Measurements from ENCODE around the gene JAG1. TPM values are rescaled to one million over a fixed set of nuclear protein-coding genes. Genes with fewer than 3 reads are reported as not detected.
"Not testable (repeated sequence)": the region's sequence is repeated elsewhere in the genome, so short reads cannot be mapped to it uniquely, and the experiment has no call there.

Gene JAG1
- polyA plus RNA-seq, 4 donors = 6.3 to 63.7 (median 15.7) TPM

GRCh38 chr20:10618611-10619245, 55.1 kb downstream of the JAG1 start:
- DNase-seq (no peak), FAIRE-seq (no peak)
- H3K4me1 ChIP-seq (ENCODE audit: control insufficient read depth in 3 of 3, insufficient read depth in 2 of 3, low read depth in 1 of 3, low read length in 2 of 3) = no peaks in the 10 kb centered on the region
- no peaks in the 10 kb centered on the region for H3K9me3 ChIP-seq (ENCODE audit: control insufficient read depth in 2 of 2, insufficient read depth in 1 of 2, low read depth in 1 of 2, low read length in 1 of 2)
- peaks cover 0 to 3% (median 0%) of the 10 kb centered on the region in 3 donors for H3K36me3 ChIP-seq (ENCODE audit: control insufficient read depth in 3 of 3, insufficient read depth in 2 of 3, low read depth in 1 of 3, low read length in 3 of 3)
- H3K27ac ChIP-seq (ENCODE audit: low read depth in 1 of 3, low read length in 2 of 3) = no peak overlapping the region
- 89 to 98% (median 95%) methylated on average over 6 of the region's 6 CpGs for WGBS, 3 donors
- no peaks in the 10 kb centered on the region for H3K27me3 ChIP-seq (ENCODE audit: control insufficient read depth in 3 of 3, insufficient read depth in 3 of 3, low read length in 3 of 3)
- H3K4me3 ChIP-seq (ENCODE audit: low read depth in 1 of 3, low read length in 3 of 3) = no peak overlapping the region

DNA sequence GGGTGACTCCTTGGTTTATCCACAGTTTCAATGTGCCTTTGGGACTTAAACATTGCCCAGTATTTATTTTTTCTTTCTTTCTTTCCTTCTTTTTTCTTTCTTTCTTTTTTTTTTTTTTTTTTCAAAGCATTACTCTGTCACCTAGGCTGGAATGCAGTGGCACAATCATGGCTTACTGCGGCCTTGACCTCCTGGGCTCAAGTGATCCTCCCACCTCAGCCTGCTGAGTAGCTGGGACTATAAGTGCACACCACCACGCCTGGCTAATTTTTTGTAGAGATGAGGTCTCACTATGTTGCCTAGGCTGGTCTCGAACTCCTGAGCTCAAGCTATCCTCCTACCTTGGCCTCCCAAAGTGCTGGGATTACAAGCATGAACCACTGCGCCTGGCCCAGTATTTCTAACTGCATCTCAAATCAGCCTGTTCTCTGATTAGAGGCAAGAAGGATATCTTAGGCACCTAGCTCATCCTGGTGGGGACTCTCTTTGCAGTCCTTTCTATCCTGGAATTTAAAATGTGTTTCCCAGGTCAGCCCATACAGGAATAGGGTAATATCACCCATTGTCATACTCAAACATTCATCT, 56.2 kb downstream of the JAG1 start:
- not testable (repeated sequence) for FAIRE-seq

GRCh38 chr20:10616212-10616611, 57.6 kb downstream of the JAG1 start:
- H3K9me3 ChIP-seq (ENCODE audit: control insufficient read depth in 2 of 2, insufficient read depth in 1 of 2, low read depth in 1 of 2, low read length in 1 of 2) = no peaks in the 10 kb centered on the region
- no peak overlapping the region for H3K4me3 ChIP-seq (ENCODE audit: low read depth in 1 of 3, low read length in 3 of 3)
- DNase-seq (no peak), FAIRE-seq (no peak)
- no peaks in the 10 kb centered on the region for H3K36me3 ChIP-seq (ENCODE audit: control insufficient read depth in 3 of 3, insufficient read depth in 2 of 3, low read depth in 1 of 3, low read length in 3 of 3)
- no peak overlapping the region for H3K27ac ChIP-seq (ENCODE audit: low read depth in 1 of 3, low read length in 2 of 3)
- 93 to 97% (median 95%) methylated on average over 3 of the region's 3 CpGs for WGBS, 3 donors
- H3K4me1 ChIP-seq (ENCODE audit: control insufficient read depth in 3 of 3, insufficient read depth in 2 of 3, low read depth in 1 of 3, low read length in 2 of 3) = no peaks in the 10 kb centered on the region
- no peaks in the 10 kb centered on the region for H3K27me3 ChIP-seq (ENCODE audit: control insufficient read depth in 3 of 3, insufficient read depth in 3 of 3, low read length in 3 of 3)

More for the DNA sequence above, 56.2 kb downstream of the JAG1 start:
- H3K36me3 ChIP-seq (ENCODE audit: control insufficient read depth in 3 of 3, insufficient read depth in 2 of 3, low read depth in 1 of 3, low read length in 3 of 3); H3K27me3 ChIP-seq (ENCODE audit: control insufficient read depth in 3 of 3, insufficient read depth in 3 of 3, low read length in 3 of 3); H3K4me1 ChIP-seq (ENCODE audit: control insufficient read depth in 3 of 3, insufficient read depth in 2 of 3, low read depth in 1 of 3, low read length in 2 of 3); H3K27ac ChIP-seq (ENCODE audit: low read depth in 1 of 3, low read length in 2 of 3); H3K4me3 ChIP-seq (ENCODE audit: low read depth in 1 of 3, low read length in 3 of 3); H3K9me3 ChIP-seq (ENCODE audit: control insufficient read depth in 2 of 2, insufficient read depth in 1 of 2, low read depth in 1 of 2, low read length in 1 of 2); DNase-seq: not testable (repeated sequence)
- 92 to 99% (median 98%) methylated on average over 4 of the region's 4 CpGs for WGBS, 3 donors

- Histone ChIP-seq H3K9me3 (ENCODE audit: control insufficient read depth in 2 of 2, insufficient read depth in 1 of 2, low read depth in 1 of 2, low read length in 1 of 2) (no peaks in the 10 kb centered on the region), H3K27me3 (ENCODE audit: control insufficient read depth in 3 of 3, insufficient read depth in 3 of 3, low read length in 3 of 3) (no peaks in the 10 kb centered on the region), H3K27ac (ENCODE audit: low read depth in 1 of 3, low read length in 2 of 3) (no peak overlapping the region), H3K4me1 (ENCODE audit: control insufficient read depth in 3 of 3, insufficient read depth in 2 of 3, low read depth in 1 of 3, low read length in 2 of 3) (no peaks in the 10 kb centered on the region), H3K36me3 (ENCODE audit: control insufficient read depth in 3 of 3, insufficient read depth in 2 of 3, low read depth in 1 of 3, low read length in 3 of 3) (peaks cover 0 to 4% (median 0%) of the 10 kb centered on the region in 3 donors), H3K4me3 (ENCODE audit: low read depth in 1 of 3, low read length in 3 of 3) (no peak overlapping the region)
- FAIRE-seq (no peak), DNase-seq (no peak)
- WGBS, 3 donors = 97 to 98% (median 98%) methylated on average over 18 of the region's 18 CpGs
These were observed 59.9 kb downstream of the JAG1 start for GRCh38 chr20:10613911-10614310.

DNA sequence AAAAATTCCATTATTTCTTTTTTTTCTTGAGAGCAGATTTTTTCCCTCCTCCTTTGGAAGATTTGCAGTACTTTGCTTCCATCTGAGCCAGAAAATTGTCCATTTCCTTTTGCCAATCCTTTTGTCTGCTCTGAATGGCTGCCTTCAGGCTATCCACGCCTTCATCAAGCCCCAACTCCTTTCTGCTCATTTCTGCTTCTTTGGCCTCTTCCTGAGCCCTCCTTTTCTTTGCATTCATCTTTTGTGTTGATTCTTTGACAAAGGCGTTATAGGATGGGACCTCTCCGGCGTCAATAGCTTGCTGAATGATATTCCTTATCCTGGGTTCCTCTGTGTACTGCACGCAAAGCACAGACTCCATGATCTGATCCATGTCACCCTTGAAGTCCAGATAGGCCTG, 60.4 kb downstream of the JAG1 start:
- H3K4me3 ChIP-seq (ENCODE audit: low read depth in 1 of 3, low read length in 3 of 3); DNase-seq; H3K27me3 ChIP-seq (ENCODE audit: control insufficient read depth in 3 of 3, insufficient read depth in 3 of 3, low read length in 3 of 3); H3K36me3 ChIP-seq (ENCODE audit: control insufficient read depth in 3 of 3, insufficient read depth in 2 of 3, low read depth in 1 of 3, low read length in 3 of 3); H3K9me3 ChIP-seq (ENCODE audit: control insufficient read depth in 2 of 2, insufficient read depth in 1 of 2, low read depth in 1 of 2, low read length in 1 of 2); FAIRE-seq; H3K27ac ChIP-seq (ENCODE audit: low read depth in 1 of 3, low read length in 2 of 3); H3K4me1 ChIP-seq (ENCODE audit: control insufficient read depth in 3 of 3, insufficient read depth in 2 of 3, low read depth in 1 of 3, low read length in 2 of 3): not testable (repeated sequence)
- WGBS, 3 donors = 90 to 98% (median 96%) methylated on average over 4 to 5 of the region's 5 CpGs

DNA sequence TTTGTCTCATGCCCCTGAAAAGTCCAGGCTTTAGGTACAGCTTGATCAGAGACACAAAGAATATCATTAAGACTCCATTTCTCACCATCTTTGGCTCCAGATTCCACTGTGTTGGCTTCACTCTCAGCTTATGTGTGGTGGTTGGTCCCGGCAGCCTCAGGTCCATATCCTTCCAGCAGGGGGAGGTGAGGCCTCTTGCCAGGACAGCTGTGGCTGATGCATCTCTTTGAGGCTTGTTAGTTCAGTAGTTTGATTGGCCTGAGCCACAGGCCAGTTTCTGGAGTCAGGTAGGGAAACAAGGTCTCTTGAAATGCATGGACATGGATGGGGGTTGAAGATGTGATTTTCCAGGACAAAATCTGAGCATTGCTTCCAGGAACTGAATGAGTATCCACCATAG, 62.4 kb downstream of the JAG1 start:
- WGBS, 3 donors = 63 to 90% (median 89%) methylated on average over 1 of the region's 1 CpG
- Histone ChIP-seq H3K4me1 (ENCODE audit: control insufficient read depth in 3 of 3, insufficient read depth in 2 of 3, low read depth in 1 of 3, low read length in 2 of 3) (no peaks in the 10 kb centered on the region), H3K36me3 (ENCODE audit: control insufficient read depth in 3 of 3, insufficient read depth in 2 of 3, low read depth in 1 of 3, low read length in 3 of 3) (peaks cover 0 to 5% (median 0%) of the 10 kb centered on the region in 3 donors), H3K9me3 (ENCODE audit: control insufficient read depth in 2 of 2, insufficient read depth in 1 of 2, low read depth in 1 of 2, low read length in 1 of 2) (no peaks in the 10 kb centered on the region), H3K4me3 (ENCODE audit: low read depth in 1 of 3, low read length in 3 of 3) (no peak overlapping the region), H3K27me3 (ENCODE audit: control insufficient read depth in 3 of 3, insufficient read depth in 3 of 3, low read length in 3 of 3) (no peaks in the 10 kb centered on the region), H3K27ac (ENCODE audit: low read depth in 1 of 3, low read length in 2 of 3) (no peak overlapping the region)
- FAIRE-seq = no peak
- peak; percentile 11 to 43 for DNase-seq

- peaks cover 0 to 5% (median 0%) of the 10 kb centered on the region in 3 donors for H3K36me3 ChIP-seq (ENCODE audit: control insufficient read depth in 3 of 3, insufficient read depth in 2 of 3, low read depth in 1 of 3, low read length in 3 of 3)
- H3K4me3 ChIP-seq (ENCODE audit: low read depth in 1 of 3, low read length in 3 of 3) = no peak overlapping the region
- DNase-seq (no peak), FAIRE-seq (no peak)
- no peaks in the 10 kb centered on the region for H3K27me3 ChIP-seq (ENCODE audit: control insufficient read depth in 3 of 3, insufficient read depth in 3 of 3, low read length in 3 of 3)
- H3K27ac ChIP-seq (ENCODE audit: low read depth in 1 of 3, low read length in 2 of 3) = no peak overlapping the region
- no peaks in the 10 kb centered on the region for H3K4me1 ChIP-seq (ENCODE audit: control insufficient read depth in 3 of 3, insufficient read depth in 2 of 3, low read depth in 1 of 3, low read length in 2 of 3)
- 69 to 84% (median 77%) methylated on average over 5 of the region's 5 CpGs for WGBS, 3 donors
- H3K9me3 ChIP-seq (ENCODE audit: control insufficient read depth in 2 of 2, insufficient read depth in 1 of 2, low read depth in 1 of 2, low read length in 1 of 2) = no peaks in the 10 kb centered on the region
These were observed 63.5 kb downstream of the JAG1 start for GRCh38 chr20:10610251-10610650.

DNA sequence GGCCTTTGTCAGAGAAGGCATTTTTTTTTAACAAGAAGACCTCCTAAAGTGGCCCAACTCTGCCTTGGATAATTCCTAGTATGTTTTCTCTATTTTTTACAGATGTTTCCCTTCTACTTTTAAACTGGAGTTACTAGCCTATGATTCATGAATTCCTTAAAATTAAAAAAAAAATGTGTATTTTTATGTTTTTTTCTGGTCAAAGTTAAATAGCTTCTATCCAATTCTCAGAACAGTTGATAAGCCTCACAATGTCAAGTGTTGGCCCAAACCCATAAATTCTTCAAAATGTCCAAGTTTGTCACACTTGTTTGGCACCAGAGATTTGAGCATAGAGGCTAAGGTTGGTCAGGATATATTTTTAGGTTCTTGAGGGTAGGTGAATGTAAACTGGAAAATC, 64.0 kb downstream of the JAG1 start:
- H3K36me3 ChIP-seq (ENCODE audit: control insufficient read depth in 3 of 3, insufficient read depth in 2 of 3, low read depth in 1 of 3, low read length in 3 of 3) = peaks cover 0 to 5% (median 0%) of the 10 kb centered on the region in 3 donors
- H3K4me1 ChIP-seq (ENCODE audit: control insufficient read depth in 3 of 3, insufficient read depth in 2 of 3, low read depth in 1 of 3, low read length in 2 of 3) = no peaks in the 10 kb centered on the region
- no peaks in the 10 kb centered on the region for H3K9me3 ChIP-seq (ENCODE audit: control insufficient read depth in 2 of 2, insufficient read depth in 1 of 2, low read depth in 1 of 2, low read length in 1 of 2)
- DNase-seq (no peak), FAIRE-seq (no peak)
- no peaks in the 10 kb centered on the region for H3K27me3 ChIP-seq (ENCODE audit: control insufficient read depth in 3 of 3, insufficient read depth in 3 of 3, low read length in 3 of 3)
- peak overlapping the region in 1 of 3 donors; percentile 53 for H3K27ac ChIP-seq (ENCODE audit: low read depth in 1 of 3, low read length in 2 of 3)
- H3K4me3 ChIP-seq (ENCODE audit: low read depth in 1 of 3, low read length in 3 of 3) = no peak overlapping the region

GRCh38 chr20:10609276-10609675, 64.5 kb downstream of the JAG1 start:
- peak overlapping the region in 1 of 3 donors; percentile 53 for H3K27ac ChIP-seq (ENCODE audit: low read depth in 1 of 3, low read length in 2 of 3)

More at GRCh38 chr20:10609276-10609675, 64.5 kb downstream of the JAG1 start:
- no peaks in the 10 kb centered on the region for H3K9me3 ChIP-seq (ENCODE audit: control insufficient read depth in 2 of 2, insufficient read depth in 1 of 2, low read depth in 1 of 2, low read length in 1 of 2)
- WGBS, 3 donors = 84 to 96% (median 92%) methylated on average over 2 of the region's 2 CpGs
- H3K36me3 ChIP-seq (ENCODE audit: control insufficient read depth in 3 of 3, insufficient read depth in 2 of 3, low read depth in 1 of 3, low read length in 3 of 3) = peaks cover 0 to 7% (median 0%) of the 10 kb centered on the region in 3 donors
- H3K27me3 ChIP-seq (ENCODE audit: control insufficient read depth in 3 of 3, insufficient read depth in 3 of 3, low read length in 3 of 3) = no peaks in the 10 kb centered on the region
- H3K4me1 ChIP-seq (ENCODE audit: control insufficient read depth in 3 of 3, insufficient read depth in 2 of 3, low read depth in 1 of 3, low read length in 2 of 3) = no peaks in the 10 kb centered on the region
- FAIRE-seq (no peak), DNase-seq (no peak)
- H3K4me3 ChIP-seq (ENCODE audit: low read depth in 1 of 3, low read length in 3 of 3) = no peak overlapping the region

All from small intestine (tissue), 7 donors.